Stromal cell of bone marrow (primary cell): ENCODE measurements around the gene AEN.
A peak's percentile ranks its signal among the peaks of the same experiment; 100 is the strongest.
"Not testable (repeated sequence)": the region's sequence is repeated elsewhere in the genome, so short reads cannot be mapped to it uniquely, and the experiment has no call there.

Experiments
- DNase-seq: peaks from one replicate; pipeline ENCODE4 v3.0.0-alpha.2; 2012; ENCODE audit warnings: low read depth

Gene AEN

DNA sequence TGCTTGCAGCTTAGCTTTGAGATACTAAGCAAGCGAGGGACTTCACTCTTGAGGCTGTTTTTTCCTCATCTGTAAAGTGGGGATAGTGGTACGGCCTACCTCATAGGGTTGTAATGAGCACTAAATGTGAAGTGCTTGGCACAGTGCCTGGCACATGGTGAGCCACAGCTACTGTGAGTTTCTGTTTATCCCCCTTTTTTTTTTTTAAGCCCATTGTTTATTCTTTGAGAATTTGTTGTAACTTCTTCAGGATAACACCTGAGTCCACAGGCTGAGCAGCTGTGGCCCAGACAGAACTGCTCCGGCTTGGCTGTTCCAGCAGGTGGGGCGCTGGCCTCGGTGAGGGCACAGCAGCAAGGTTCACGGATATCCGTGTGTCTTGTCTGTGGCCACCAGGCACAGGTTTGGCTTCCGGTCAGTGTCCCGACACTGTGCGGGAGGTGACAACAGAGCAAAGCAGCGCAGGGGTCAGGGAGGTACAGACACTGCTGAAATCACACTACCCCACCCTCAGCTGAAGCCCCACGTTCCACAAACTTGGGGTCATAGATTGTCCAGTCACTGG is 10.4 kb downstream of the AEN start:
- DNase-seq, result no peak

DNA sequence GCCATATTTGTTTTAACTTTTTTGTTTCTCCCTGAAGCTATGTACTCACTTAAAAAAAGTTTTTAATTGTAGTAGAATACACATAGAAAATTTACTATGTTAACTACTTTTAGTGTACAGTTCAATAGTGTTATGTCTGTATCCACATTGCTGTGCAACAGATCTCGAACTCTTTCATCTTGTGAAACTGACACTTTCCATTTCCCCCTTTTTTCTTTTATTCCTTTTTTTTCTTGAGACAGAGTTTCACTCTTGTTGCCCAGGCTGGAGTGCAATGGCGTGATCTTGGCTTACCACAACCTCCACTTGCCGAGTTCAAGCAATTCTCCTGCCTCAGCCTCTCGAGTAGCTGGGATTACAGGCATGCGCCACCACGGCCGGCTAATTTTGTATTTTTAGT is 11.7 kb downstream of the AEN start:
- DNase-seq, result not testable (repeated sequence)

DNA sequence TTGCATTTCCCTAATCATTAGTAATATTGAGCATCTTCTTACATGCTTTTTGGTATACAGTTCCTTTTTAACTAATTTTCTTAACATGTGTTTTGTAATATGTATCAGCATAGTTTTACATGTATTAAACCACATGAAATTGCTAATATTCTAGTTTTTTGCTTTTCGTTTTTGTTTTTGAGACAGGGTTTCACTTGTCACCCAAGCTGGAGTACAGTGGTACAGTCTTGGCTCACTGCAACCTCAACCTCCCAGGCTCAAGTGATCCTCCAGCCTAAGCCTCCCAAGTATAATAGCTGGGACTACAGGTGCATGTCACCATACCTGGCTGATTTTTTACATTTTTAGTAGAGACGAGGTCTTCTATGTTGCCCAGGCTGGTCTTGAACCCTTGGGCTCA is 13.3 kb downstream of the AEN start:
- no peak for DNase-seq

DNA sequence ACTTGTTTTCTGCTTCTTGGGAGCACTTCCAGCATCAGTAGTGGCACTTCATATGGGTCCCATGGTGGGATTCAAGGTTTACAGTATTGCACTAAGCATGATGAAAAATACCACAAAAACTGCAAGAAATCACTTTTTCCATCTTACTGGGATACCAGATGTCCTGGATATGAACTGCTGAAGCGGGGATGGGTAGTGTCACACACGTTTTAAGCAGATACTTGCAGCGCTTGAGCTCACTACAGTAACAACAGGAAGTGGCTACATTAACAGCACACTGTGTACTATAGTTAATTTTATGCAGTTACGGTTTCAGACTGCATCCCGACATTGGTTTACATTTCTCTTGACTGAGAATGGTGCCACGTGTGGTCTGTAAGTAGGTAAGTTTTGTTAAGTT is 14.2 kb downstream of the AEN start:
- no peak for DNase-seq

DNA sequence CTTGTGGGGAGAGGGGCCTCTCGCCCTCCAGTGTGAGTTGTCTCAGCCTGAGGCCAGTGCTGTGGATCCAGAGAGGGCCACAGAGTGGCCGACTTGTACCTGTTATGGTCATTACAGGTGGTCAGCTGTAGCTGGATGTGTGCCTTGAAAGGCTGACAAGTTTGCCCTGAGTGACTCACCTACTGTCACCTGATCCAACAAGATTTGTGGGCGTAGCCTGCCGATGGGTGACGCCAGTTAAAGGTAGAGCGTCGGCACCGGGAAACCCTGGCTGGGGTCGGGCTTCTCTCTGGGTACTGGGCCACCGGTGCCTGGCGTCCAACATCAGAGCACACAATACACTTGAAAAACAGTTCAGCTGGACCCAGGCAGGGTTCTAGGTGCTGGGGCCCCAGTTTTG is 14.9 kb downstream of the AEN start:
- no peak for DNase-seq

DNA sequence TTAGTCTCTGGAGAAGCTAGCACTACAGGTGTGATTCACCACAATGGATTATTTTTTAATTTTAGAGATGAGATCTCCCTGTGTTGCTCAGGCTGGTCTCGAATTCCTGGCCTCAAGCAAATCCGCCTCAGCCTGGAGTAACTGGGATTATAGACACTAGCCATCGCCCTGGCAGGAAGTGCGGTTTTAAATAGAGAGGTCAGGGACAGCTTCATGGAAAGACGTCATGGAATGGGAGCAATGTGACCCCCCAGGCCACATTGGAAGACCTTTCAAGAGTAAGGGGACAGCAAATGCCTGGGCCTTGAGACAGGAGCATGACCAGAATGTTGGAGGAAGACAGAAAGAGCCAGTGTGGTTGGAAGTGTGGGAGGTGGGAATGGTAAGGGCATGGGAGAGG is 15.5 kb downstream of the AEN start:
- DNase-seq, result no peak

DNA sequence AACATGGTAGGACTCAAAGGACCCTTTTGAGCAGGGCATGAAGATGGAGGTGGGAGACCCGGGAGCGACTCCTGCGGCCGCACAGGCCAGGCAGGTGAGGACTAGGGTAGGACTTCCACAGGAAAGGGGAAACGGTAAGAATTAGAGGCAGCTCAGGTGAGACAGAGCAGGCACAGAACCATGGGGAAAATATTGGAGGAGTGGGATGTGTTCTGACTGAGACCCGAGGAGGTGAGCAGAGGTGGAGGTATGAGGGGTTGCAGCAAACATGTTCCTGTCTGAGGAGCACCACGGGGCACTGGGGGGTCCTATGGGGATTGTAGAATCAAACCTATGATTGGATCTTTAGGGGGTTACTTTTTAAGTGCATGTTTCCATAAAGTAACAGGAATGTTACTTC is 16.3 kb downstream of the AEN start:
- DNase-seq, result no peak

DNA sequence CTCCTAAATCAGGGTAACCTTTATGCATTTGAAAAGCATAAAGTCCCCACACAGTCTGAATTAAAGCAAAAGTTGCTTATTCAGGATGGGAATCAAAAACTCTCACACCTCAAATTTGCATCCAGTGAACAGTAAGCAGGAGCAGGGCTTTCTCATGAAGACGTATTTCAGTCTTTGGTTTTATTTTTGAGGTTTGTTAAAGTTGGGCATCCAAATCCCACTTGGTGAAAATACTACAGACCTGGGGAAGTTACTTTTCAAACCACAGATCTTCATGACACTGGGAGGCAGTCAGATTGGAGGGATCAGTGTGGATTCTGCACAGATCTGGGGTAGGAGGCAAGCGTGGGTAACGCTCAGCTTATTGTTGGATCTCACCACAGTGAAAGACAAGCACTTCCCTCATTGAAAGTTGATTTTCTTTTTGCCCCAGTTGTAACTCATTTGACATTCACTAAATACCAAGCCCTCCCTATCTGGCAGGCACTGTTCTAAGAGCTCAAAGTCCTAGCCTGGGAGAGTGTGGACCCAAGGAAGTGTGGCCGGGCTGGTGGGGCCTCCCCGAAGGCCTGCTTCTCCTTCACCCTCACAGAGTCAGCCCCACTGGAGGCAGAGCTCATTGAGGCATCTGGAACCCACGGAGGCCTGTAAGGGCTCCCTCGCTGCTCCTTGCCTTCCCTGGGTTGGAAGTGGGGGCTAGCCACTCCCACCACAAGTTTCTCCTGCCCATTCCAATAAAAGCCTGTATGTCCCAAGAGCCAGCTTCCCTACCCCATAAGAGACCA is 16.9 kb downstream of the AEN start:
- DNase-seq, result no peak

DNA sequence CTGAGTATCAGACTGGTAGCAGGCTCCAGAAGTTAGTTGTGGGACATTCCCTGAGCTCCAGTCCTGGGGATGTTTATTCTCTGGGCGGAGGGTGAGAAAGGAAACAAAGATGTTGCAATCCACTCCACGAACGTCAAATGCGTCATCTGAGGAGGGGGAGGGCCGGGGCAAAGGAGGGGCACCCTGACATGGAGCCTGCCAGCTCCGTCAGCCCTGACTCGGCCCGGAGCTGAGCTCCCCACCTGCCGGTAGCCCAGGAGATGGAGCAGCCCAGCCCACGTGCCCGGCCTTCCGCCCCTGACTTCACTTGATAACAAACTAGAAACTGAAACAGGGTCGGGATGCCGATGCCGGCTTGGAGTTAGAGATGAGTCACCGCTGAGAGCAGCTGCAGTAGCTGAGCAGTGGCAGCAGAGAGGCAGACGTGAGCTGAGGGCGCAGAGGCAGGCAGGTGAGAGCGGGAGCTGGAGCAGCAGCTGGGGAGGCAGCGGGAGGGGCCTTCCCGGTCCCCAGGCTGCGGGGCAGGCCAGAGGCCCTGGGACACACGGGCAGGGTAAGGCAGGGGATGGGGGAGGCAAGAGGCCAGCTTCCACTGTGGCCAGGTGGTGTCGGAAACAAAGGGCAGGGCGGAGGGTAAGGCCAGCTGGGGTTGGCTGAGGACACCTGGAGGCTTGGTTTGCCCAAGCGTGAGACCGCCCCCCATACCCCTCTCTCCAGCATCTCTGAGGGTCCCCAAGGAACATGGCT is 17.7 kb downstream of the AEN start, which contains the start of gene ISG20:
Gene ISG20 (plus strand): TSS at position 391 of the 747 bp plus-strand sequence. CDS start 351 bp downstream, at position 742.
- DNase-seq, result peak; percentile 95

DNA sequence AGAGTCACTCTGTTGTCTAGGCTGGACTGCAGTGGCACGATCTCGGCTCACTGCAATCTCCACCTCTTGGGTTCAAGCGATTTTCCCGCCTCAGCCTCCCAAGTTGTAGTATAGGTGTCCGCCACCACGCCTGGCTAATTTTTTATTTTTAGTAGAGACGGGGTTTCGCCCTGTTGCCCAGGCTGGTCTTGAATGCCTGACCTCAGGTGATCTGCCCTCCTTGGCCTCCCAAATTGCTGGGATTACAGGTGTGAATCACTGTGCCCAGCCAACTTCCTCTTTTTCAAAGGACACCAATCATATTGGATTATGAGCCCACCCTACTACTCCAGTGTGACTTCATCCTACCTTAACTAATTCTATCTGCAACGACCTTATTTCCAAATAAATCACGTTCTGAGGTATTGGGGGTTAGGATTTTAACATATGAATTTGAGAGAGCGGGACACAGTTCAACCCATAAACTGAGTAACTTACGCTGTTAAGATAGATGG is 20.9 kb downstream of the AEN start:
- no peak for DNase-seq

DNA sequence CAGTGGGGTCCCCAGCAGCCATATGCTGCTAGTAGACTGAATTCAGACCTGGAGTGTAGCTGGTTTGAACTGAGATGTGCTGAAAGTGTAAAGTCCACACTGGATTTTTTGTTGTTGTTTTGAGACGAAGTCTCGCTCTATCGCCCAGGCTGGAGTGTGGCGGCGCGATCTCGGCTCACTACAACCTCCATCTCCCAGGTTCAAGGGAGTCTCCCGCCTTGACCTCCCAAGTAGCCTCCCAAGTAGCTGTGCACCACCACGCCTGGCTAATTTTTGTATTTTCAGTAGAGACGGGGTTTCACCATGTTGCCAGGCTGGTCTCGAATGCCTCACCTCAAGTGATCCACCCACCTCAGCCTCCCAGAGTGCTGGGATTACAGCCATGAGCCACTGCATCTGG is 21.4 kb downstream of the AEN start:
- DNase-seq, result not testable (repeated sequence)

DNA sequence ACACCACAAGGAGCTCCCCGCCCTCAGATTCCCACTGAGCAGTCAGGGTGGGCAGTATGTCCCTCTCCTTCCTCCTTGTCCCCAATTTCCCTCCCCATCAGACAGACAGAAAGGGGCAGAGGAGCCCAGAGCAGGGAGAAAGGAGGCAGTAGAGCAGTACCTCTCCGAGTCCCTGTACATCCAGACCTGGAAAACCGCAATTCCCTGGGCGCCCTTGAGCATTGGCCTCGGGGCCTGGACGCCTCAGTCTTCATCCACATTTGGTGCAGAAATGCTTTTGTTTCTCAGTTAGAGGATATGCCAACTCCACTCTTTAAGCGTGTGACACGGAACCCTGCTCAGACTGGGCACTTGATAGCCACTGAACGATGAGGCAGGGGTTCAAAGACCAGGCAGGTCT is 23.6 kb downstream of the AEN start:
- no peak for DNase-seq

DNA sequence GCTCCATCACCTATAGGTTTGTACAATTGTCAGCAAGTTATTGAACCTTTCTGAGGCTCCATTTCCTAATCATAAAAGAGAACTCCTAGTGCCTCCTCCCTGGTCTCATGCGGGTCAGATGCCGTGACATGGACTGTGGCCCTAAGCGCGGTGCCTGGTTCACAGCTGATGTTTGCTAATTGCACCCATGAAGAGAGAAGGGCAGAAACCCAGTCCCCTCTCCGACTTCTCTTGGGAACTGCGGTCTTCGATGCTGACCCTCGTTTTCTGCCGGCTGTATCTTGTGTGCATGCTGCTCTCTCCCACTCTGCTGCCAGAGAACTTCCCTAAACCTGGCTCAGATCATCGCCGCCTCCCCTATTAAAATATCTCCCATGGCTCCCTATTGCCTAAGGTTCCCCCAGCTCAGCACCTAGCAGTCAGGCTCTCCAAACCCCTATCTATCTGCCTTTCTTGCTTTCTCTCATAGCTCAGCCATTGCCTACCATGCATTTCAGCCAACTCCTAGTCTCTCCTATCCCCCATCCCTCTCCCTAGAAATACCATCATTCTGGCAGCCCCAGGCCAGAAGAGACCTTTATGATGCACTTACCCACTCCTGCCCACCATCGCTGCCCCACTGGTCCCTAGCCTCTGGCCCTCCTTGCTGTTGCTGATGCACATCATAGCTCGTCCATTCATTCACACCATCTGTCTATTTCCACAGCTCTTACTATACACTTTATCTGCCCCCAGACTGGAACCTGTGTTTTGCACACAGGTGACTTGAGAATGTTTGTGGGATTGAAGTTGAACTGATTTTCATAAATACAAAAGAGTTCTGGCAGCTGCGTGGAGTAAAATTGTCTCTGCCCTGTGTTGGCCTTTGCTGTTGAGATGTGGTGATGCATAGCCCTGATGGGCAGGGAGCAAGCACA is 24.3 kb downstream of the AEN start:
- DNase-seq, result no peak

DNA sequence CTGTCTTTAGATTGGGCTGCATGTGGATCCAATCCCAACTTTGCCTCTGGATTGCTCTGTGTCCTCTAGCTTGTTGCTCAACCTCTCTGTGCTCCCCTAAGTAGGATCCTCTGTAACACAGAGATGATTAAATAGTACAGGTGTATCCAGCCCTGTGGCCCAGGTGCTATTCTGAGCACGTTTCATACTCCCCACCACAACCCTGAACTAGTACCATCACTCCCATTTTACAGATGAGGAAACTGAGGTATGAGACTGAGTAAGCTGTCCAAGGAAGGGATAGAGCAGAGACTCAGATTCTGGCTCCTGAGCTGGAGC is 24.9 kb downstream of the AEN start:
- no peak for DNase-seq

DNA sequence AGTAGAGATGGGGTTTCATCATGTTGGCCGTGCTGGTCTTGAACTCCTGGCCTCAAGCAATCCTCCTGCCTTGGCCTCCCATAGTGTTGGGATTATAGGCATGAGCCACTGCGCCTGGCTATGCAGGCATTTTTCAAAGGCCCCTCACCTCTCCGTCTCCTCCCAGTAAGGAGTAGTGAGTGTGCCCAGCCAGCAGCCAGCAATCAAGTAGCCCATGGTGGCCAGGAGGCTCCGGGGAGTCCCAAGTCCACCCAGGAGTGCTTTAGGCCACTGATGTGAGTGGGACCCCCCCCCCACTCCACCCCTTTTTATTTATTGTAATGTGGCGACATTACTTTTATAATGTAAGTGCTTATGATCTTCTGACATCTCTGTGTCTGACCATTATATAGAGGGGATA is 25.8 kb downstream of the AEN start:
- DNase-seq, result no peak

DNA sequence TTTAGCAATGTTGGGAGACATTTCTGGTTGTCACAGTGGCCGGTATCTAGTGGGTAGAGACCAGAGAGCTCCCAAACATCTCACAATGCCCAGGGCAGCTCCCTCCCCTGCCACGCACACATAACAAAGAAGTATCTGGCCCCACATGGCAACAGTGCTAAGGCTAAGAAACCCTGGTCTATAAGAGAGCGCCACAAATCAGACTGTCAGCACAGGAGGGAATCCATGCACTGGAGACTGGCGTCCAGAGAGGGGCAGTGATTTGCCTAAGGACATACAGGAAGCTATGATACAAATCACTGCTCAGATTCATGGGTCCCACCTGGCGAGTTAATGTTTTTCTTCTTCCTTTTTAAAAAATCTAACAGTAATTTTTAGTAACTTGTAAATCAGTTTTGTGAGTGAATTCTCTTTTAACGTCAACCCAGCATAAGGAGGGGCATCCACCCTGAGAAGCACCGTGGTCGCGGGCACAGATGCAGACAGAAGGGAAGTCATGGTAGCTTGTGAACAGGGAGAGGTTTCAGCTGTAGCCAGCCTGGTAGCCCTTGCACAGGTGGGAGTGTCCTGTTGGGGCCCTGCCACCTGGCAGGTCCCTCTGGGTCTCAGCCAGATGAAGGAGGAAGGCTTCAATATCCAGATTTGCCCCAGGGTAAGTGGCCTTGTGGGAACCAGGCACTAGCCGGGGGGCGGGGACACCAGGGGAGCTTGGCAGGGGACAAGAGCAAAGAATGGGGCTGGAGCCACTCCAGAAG is 26.4 kb downstream of the AEN start:
- no peak for DNase-seq

DNA sequence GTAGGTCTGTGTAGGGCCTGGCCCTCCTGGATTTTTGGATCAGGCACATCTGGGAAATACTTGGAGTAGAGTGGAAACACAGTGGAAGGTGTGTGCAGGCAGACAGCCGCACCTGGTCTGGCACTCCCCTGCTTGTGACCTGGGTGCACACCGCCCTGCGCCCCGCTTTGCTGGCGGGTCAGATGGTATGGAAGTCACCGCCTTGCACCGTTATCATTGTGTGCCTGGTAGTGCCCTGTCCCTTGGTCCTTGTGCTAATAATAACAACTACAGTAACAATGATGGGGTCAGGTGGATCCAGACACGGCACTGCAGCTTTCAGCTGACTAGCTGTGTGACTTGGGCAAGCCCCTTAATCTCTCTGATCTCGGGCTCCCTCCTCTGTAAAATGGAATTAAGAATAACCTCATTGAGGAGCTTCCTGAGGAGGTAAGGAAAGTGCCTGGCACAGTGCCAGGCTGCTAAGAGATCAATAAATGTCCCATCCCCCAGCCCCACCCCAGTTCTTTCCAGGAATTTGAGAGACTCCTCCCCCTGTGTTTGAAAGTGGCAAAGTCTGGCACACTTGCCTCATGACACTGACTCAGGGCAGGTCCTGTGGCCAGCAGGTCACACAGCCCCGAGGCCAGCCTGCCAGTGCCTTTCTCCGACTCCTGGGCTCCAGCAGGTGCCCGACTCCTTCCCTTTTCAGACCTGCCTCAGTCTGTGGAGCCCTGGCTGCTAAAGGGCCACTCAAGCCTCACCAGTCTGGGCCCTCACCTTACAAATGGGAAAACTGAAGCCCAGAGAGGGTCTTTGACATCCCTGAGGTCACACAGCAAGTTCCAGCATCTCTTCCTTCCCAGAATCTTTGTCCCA is 27.4 kb downstream of the AEN start:
- no peak for DNase-seq

DNA sequence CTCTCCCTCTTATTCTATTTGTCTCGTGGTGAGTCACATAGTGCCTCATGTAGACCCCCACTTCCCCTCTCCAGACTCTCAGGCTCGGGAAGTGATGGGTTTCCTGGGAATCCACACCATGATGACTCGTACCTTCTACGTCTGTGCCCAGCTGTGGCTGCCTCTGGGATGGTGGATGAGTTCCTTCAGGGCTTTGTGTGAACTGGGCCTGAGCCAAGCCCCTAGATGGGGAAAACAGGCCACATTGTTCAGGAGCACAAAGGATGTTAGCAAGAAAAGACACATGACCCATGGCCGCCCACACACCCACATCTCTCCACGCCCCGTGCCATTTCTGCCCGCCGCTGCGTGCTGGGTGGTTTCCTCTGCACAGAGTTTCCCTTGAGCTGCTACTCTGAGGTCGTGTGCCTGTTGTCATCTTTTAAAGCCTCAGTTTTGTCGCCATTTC is 28.2 kb downstream of the AEN start:
- peak; percentile 70 for DNase-seq

DNA sequence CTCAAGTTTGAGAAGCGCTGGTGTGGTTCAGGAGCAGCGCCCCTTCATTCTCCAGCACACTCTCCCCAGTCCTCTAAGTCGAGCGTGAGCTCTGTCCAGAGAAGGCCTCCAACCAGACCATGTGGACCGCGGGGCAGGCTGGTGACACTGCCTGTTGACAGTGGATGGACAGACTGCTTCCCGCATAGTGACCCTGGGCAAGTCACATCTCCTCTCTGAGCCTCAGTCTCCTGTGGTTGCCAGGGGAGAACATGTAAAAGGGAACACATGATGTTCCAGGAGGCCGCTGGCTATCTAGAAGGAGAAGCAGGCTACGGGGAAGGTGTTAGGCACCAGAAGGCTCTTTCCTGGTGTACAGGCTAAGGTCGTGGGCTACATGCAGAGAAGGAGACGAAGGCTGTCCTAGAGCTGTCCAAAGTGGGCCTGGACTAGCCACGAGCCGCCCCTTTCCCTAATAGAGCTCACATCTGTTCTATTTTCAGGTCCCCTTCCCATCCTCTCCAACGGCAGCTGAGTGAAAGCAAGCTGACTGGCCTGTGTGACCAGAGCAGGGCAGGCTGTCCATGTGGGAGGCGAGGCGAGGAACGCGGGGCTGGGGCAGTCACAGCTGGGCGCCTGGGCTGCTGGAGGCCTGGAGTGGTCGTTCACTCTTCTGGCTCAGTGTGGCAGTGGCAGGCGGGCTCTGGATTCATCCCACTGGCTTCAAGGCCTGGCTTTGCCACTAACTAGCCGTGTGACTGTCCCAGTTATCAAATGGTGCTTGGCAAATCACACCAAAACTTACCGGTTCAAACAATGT is 28.8 kb downstream of the AEN start:
- no peak for DNase-seq
